GM19395 (cell line): ENCODE measurements around the gene CA6.
"Not testable (repeated sequence)": the region's sequence is repeated elsewhere in the genome, so short reads cannot be mapped to it uniquely, and the experiment has no call there.

ENCODE experiments used
- ATAC-seq: cut with Tn5 transposase; IDR thresholded peaks from one replicate; pipeline ENCODE4 v1.9.1; 2021; ENCODE audit warnings: mild to moderate bottlenecking, moderate library complexity; ENCODE audit not compliant: unreplicated experiment

Gene CA6

DNA sequence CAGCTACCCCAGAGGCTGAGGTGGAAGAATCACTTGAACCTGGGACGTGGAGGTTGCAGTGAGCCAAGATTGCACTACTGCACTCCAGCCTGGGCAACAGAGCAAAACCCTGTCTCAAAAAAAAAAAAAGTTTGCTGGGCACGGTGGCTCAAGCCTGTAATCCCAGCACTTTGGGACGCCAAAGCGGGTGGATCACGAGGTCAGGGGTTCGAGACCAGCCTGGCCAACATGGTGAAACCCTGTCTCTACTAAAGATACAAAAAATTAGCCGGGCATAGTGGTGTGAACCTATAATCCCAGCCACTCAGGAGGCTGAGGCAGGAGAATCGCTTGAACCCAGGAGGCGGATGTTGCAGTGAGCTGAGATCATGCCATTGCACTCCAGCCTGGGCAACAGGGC lies 23.2 kb downstream of the CA6 start:
- ATAC-seq, result not testable (repeated sequence)

DNA sequence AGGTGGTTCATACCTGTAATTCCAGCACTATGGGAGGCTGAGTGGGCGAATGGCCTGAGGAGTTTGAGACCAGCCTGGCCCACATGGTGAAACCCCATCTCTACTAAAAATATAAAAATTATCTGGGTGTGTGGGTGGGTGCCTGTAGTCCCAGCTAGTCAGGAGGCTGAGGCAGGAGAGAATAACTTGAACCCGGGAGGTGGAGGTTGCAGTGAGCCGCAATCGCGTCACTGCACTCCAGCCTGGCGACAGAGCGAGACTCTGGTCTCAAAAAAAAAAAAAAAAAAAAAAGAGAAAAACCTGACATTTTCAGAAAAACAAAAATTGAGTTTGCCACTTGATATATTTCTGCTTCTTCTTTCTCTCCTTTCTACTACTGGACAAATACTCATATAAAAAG lies 24.3 kb downstream of the CA6 start:
- no peak for ATAC-seq

DNA sequence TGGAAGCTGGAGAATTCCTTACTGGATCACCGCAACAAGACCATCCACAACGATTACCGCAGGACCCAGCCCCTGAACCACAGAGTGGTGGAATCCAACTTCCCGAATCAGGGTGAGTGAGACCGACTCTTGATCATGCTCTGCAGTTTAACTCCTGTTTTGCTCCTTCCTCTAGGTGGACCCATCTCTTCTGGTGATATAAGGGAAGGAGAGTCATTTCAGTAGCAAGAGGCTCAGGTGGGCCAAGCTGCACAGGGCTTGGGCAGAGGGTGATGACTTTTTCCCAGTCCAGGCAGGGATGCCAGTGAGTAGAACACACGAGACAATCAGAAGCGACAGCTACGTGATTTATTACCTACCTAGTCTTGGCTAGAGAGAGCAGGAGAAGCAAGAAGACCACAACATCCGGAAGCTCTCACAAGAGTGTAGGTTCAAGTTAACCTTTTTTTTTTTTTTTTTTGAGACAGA lies 25.2 kb downstream of the CA6 start:
- ATAC-seq, result no peak

DNA sequence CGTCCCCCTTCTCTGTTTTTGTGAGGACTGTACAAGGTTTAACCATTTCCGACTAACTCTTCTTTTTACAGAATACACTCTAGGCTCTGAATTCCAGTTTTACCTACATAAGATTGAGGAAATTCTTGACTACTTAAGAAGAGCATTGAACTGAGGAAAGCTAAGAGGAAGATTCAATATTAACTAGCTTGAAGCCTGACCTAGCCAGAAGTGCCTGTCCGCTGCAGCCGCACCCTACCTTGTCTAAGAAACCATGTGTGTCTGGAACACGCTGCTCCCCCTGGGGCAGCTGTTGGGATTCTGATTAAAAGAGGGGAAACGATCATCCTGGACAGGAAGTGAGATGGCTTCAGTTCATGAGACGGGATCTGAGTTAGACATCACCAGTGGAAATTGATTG lies 28.9 kb downstream of the CA6 start:
- no peak for ATAC-seq

GRCh38 chr1:8976338-8976737 lies 30.7 kb downstream of the CA6 start:
- ATAC-seq, result no peak

DNA sequence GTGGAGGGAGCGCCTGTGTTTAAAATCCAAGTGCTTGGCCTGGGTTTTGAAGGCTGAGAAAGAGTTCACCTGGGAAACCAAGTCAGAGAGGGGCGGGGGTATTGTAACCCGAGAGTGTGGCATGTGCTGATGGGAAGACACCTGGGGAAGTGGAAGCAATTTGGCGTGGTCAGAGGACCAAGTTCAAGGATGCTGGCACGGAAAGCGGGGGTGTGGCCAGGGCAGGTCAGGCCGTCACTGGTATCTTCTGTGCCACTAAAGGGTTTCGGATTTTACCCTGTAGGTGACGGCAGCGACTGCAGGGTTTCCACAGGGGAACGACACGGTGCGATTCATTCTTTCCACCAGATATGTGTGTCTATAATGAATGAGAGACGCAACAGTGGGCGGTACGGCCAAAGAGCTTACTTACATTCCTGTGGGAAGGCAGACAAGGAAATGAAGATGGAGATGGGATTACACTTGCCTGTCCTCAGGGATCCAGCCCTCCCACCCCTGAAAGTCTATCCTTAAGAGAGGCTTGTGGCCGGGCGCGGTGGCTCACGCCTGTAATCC lies 31.3 kb downstream of the CA6 start:
- no peak for ATAC-seq

- ATAC-seq, result no peak
Observed at GRCh38 chr1:8980656-8981055, 35.0 kb downstream of the CA6 start.

- no peak for ATAC-seq
Observed at GRCh38 chr1:8981169-8981568, 35.5 kb downstream of the CA6 start.

- no peak for ATAC-seq
Observed at GRCh38 chr1:8984203-8984602, 38.5 kb downstream of the CA6 start.

- no peak for ATAC-seq
Observed at GRCh38 chr1:8984990-8985389, 39.3 kb downstream of the CA6 start.

- ATAC-seq, result no peak
Observed at GRCh38 chr1:8985915-8986813, 40.5 kb downstream of the CA6 start.

- no peak for ATAC-seq
Observed at GRCh38 chr1:8986814-8987190, 41.1 kb downstream of the CA6 start.

DNA sequence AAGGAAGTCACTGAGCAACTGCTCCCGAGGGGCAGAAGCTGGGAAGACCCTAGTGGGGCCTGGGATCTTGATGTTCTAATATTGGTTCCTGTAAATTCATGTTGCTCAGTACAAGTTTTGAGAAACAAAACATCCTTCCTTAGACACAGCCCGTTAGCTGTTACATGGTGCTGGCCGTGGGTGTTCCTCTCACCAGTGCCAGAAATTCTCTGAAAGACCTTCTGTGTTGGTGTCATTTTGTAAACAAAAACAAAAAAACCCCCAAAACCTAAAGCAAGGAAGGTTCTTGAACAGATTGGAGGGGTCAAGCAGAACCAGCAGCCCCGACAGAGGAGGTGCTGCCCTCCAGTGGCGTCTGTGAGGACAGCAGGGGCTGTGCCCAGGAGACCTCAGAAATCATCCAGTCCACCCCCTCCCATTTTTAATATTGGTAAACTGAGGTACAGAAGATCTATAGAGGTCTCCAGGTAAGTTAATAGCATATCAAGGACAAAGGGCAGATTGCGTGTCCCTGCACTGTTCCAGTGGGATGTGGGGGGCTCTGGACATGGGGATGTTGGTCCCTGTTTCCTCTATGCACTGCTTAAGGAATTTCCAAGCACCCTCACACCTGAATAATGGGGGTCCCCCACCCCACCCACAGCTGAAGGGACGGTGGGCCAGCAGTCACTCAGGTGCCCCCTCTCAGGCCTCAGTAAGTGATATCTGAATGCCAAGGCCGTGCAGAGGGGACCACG lies 42.4 kb downstream of the CA6 start:
- no peak for ATAC-seq

DNA sequence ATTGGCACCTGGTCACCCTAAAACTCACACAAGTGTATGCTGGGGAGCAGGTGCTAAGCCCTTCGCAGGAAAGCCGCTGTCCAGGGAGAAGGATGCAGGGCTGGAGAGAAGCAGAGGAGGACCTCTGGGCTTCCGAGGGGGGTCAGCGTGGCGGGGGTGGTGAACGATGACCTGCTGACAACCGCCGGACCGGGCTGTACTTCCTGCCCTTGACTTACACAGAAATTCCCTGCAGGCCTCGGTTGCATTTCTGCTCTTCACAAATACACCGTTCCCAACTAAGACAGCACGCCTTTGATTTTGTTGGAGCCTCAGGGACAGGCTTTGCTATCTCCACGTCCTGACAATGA lies 42.9 kb downstream of the CA6 start:
- ATAC-seq, result no peak

DNA sequence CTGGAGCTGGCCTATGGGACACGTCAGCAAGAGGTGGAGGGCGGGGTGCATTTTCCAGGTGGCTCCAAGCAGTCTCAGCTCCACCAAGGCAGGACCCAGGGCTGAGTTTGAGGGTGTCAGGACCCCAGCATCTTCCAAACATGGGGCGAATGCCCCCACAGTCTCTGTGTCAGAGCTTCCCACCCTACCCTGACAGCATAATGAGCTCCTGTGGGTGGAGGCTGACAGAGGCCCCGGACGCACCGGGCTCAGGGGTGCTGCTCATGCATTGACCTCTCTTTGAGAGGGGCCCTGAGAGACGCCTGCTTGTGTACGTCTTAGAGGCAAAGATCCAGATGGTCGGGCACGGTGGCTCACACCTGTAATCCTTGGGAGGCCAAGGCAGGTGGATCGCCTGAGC lies 43.4 kb downstream of the CA6 start:
- no peak for ATAC-seq

DNA sequence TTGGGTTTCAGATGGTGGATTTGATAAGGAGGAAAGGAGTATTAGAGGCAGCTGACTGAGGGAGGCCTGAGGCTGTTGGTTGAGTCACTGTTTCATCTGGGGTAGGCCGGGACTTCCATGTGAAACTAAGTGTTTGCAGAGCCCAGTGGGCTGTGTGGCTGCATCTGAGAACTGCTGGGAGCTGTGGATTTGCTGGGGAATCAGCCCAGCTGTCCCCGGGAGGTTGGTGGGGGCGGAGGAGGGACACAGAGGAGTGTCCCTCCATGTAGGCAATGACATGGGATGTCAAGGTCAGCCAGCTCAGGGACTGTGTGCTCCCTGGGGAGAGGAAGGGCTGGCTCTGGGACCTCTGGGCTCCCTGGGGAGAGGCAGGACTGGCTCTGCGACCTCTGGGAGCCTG lies 44.2 kb downstream of the CA6 start:
- ATAC-seq, result no peak

GRCh38 chr1:8992936-8993687 lies 47.4 kb downstream of the CA6 start:
- ATAC-seq, result no peak

GRCh38 chr1:8993962-8994675 lies 48.5 kb downstream of the CA6 start:
- not testable (repeated sequence) for ATAC-seq

DNA sequence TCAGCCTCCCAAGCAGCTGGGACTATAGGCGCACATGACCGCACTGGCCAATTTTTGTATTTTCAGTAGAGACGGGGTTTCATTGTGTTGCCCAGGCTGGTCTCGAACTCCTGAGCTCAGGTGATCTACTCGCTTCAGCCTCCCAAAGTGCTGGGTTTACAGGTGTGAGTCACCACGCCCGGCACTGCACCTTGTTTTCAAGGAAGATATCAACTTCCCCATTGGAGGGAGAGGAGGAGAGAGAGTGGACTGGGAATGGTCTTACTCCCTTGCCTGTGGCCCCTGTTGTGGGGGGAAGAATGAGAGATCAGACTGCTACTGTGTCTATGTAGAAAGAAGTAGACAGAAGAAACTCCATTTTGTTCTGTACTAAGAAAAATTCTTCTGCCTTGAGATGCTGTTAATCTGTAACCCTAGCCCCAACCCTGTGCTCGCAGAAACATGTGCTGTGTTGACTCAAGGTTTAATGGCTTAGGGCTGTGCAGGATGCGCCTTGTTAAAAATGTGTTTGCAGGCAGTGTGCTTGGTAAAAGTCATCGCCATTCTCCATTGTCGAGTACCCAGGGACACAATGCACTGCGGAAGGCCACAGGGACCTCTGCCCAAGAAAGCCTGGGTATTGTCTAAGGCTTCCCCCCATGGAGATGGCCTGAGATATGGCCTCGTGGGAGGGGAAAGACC lies 56.0 kb downstream of the CA6 start:
- ATAC-seq, result not testable (repeated sequence)

GRCh38 chr1:9002215-9002560 lies 56.5 kb downstream of the CA6 start:
- not testable (repeated sequence) for ATAC-seq
